ENCODE results near the gene ANXA8.

GRCh38 chr10:47442351-47442750 lies 41.6 kb downstream of the ANXA8 start:
- TF ChIP-seq, protein P1, sequence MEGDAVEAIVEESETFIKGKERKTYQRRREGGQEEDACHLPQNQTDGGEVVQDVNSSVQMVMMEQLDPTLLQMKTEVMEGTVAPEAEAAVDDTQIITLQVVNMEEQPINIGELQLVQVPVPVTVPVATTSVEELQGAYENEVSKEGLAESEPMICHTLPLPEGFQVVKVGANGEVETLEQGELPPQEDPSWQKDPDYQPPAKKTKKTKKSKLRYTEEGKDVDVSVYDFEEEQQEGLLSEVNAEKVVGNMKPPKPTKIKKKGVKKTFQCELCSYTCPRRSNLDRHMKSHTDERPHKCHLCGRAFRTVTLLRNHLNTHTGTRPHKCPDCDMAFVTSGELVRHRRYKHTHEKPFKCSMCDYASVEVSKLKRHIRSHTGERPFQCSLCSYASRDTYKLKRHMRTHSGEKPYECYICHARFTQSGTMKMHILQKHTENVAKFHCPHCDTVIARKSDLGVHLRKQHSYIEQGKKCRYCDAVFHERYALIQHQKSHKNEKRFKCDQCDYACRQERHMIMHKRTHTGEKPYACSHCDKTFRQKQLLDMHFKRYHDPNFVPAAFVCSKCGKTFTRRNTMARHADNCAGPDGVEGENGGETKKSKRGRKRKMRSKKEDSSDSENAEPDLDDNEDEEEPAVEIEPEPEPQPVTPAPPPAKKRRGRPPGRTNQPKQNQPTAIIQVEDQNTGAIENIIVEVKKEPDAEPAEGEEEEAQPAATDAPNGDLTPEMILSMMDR (conservative IDR thresholded peaks at IDR 0.05; ENCODE audit: low read depth, low read length) = no peak
- no peak for TF ChIP-seq EZH2phosphoT487 (IDR thresholded peaks at IDR 0.05; ENCODE audit: borderline replicate concordance, low read length)
